AG04450 (cell line): Measurements from ENCODE around the gene ZCCHC10. TPM values are rescaled to one million over a fixed set of nuclear protein-coding genes. Genes with fewer than 3 reads are reported as not detected.
"Not testable (repeated sequence)": the region's sequence is repeated elsewhere in the genome, so short reads cannot be mapped to it uniquely, and the experiment has no call there.

ENCODE experiments used
- CTCF ChIA-PET: fragments of 300-600, 350-600 bp; formaldehyde crosslinking; extraction: SDS; loops from one replicate; lab custom pipeline; 2022; ENCODE audit warnings: antibody characterized with exemption, inconsistent platforms; lab: Charles Lee
- POLR2A ChIA-PET: fragments of 350-600 bp; formaldehyde crosslinking; extraction: SDS; loops from one replicate; lab custom pipeline; 2021; ENCODE audit warnings: antibody characterized with exemption, inconsistent platforms; lab: Yijun Ruan, JAX
- DNase-seq: peaks from one replicate; pipeline ENCODE4 v3.0.0-alpha.2; 2011; ENCODE audit warnings: low read depth, low spot score
- H3K27ac ChIP-seq: one replicate; pipeline ENCODE4 v1.5.1; 2012; ENCODE audit warnings: low read depth, low read length, control low read depth
- H3K27me3 ChIP-seq: one replicate; pipeline ENCODE4 v1.6.0; 2012; ENCODE audit warnings: low read length; ENCODE audit not compliant: control insufficient read depth, insufficient read depth
- H3K4me3 ChIP-seq: 2 replicates; pipeline ENCODE4 v1.5.1; 2011; ENCODE audit warnings: mild to moderate bottlenecking, low read depth, low read length, control low read depth
- H3K9me3 ChIP-seq: 2 replicates; pipeline ENCODE4 v1.5.1; 2012; ENCODE audit warnings: low read length; ENCODE audit not compliant: control insufficient read depth, insufficient read depth
- CTCF ChIP-seq: IDR thresholded peaks from 2 replicates; pipeline ENCODE4 v1.5.1; 2011; ENCODE audit warnings: low read depth, low read length, control low read depth, inconsistent platforms
- polyA plus RNA-seq: library from polyadenylated mRNA; depleted of rRNA; stranded (reverse); fragments of >200 nt; gene quantifications from 2 replicates; pipeline ENCODE4 v1.2.3, GENCODE V29; 2011

Gene ZCCHC10
- polyA plus RNA-seq, 1 experiment, result 28.8 TPM

GRCh38 chr5:132979976-132980375, 46.4 kb downstream of the ZCCHC10 start:
- POLR2A ChIA-PET, result interaction anchor here (0.6 kb wide), 1 partner anchor 9 kb away, joined by 5 read pairs; no protein-coding TSS in a partner anchor
- no peak overlapping the region for H3K4me3 ChIP-seq

GRCh38 chr5:132979367-132979940, 46.9 kb downstream of the ZCCHC10 start:
- H3K27ac ChIP-seq, result no peak overlapping the region
- POLR2A ChIA-PET, result no interaction called here
- no peak for TF ChIP-seq CTCF
- CTCF ChIA-PET, result no interaction called here
- no peaks in the 10 kb centered on the region for H3K27me3 ChIP-seq
- H3K4me3 ChIP-seq, result no peak overlapping the region
- no peak for DNase-seq
- peaks cover 8% of the 10 kb centered on the region for H3K9me3 ChIP-seq

More at GRCh38 chr5:132979976-132980375, 46.4 kb downstream of the ZCCHC10 start:
- peaks cover 8% of the 10 kb centered on the region for H3K9me3 ChIP-seq
- DNase-seq, result no peak
- H3K27ac ChIP-seq, result no peak overlapping the region
- CTCF ChIA-PET, result no interaction called here
- H3K27me3 ChIP-seq, result no peaks in the 10 kb centered on the region
- no peak for TF ChIP-seq CTCF

GRCh38 chr5:132976852-132977251, 49.5 kb downstream of the ZCCHC10 start:
- no peak for TF ChIP-seq CTCF
- no peak overlapping the region for H3K27ac ChIP-seq
- no peak overlapping the region for H3K4me3 ChIP-seq
- CTCF ChIA-PET, result no interaction called here
- H3K27me3 ChIP-seq, result no peaks in the 10 kb centered on the region
- peaks cover 8% of the 10 kb centered on the region for H3K9me3 ChIP-seq
- POLR2A ChIA-PET, result interaction anchor here (0.9 kb wide), 1 partner anchor 13 kb away, joined by 6 read pairs; the partner anchor contains the start of gene AFF4
- no peak for DNase-seq

GRCh38 chr5:132972436-132972828, 53.9 kb downstream of the ZCCHC10 start:
- H3K9me3 ChIP-seq, H3K27ac ChIP-seq, H3K4me3 ChIP-seq, CTCF ChIA-PET, DNase-seq, H3K27me3 ChIP-seq: not testable (repeated sequence)
- POLR2A ChIA-PET, result interaction anchor here (1.6 kb wide), 1 partner anchor 9 kb away, joined by 5 read pairs; the partner anchor contains the start of gene AFF4

- TF ChIP-seq CTCF, result no peak
- H3K27ac ChIP-seq, result no peak overlapping the region
- ChIA-PET CTCF (interaction anchor here (0.7 kb wide), 1 partner anchor 12 kb away, joined by 3 read pairs; no protein-coding TSS in a partner anchor), POLR2A (interaction anchor here (0.7 kb wide), 1 partner anchor 8 kb away, joined by 5 read pairs; no protein-coding TSS in a partner anchor)
- no peaks in the 10 kb centered on the region for H3K27me3 ChIP-seq
- no peak overlapping the region for H3K4me3 ChIP-seq
- DNase-seq, result no peak
- peaks cover 3% of the 10 kb centered on the region for H3K9me3 ChIP-seq
These were observed 54.6 kb downstream of the ZCCHC10 start for GRCh38 chr5:132971483-132972435.
